ENCODE measurements around the gene TMX1.

Gene TMX1

GRCh38 chr14:51244591-51244990, 4.5 kb downstream of the TMX1 start:
- DNase-seq = no peak

GRCh38 chr14:51246032-51246431, 6.0 kb downstream of the TMX1 start:
- no peak for DNase-seq

GRCh38 chr14:51248016-51248987, 8.3 kb downstream of the TMX1 start:
- DNase-seq = no peak

- no peak for DNase-seq
Observed at GRCh38 chr14:51251486-51251885, 11.4 kb downstream of the TMX1 start.

GRCh38 chr14:51253880-51254279, 13.8 kb downstream of the TMX1 start:
- no peak for DNase-seq

- no peak for DNase-seq
Observed at GRCh38 chr14:51258280-51258679, 18.2 kb downstream of the TMX1 start.

- no peak for DNase-seq
Observed at GRCh38 chr14:51258788-51259187, 18.7 kb downstream of the TMX1 start.

GRCh38 chr14:51260225-51260624, 20.2 kb downstream of the TMX1 start:
- no peak for DNase-seq

- no peak for DNase-seq
Observed at GRCh38 chr14:51261151-51261550, 21.1 kb downstream of the TMX1 start.

GRCh38 chr14:51262868-51263267, 22.8 kb downstream of the TMX1 start:
- DNase-seq = no peak

- no peak for DNase-seq
Observed at GRCh38 chr14:51269634-51270033, 29.6 kb downstream of the TMX1 start.

GRCh38 chr14:51276605-51277004, 36.6 kb downstream of the TMX1 start:
- no peak for DNase-seq

- DNase-seq = no peak
Observed at GRCh38 chr14:51277753-51278415, 37.8 kb downstream of the TMX1 start.

GRCh38 chr14:51282517-51282916, 42.5 kb downstream of the TMX1 start:
- no peak for DNase-seq

- DNase-seq = peak in 1 of 2 donors; percentile 46
Observed at GRCh38 chr14:51283402-51284085, 43.5 kb downstream of the TMX1 start.

GRCh38 chr14:51284241-51284640, 44.2 kb downstream of the TMX1 start:
- no peak for DNase-seq

GRCh38 chr14:51285120-51285519, 45.1 kb downstream of the TMX1 start:
- no peak for DNase-seq

- DNase-seq = no peak
Observed at GRCh38 chr14:51289169-51289568, 49.1 kb downstream of the TMX1 start.

- DNase-seq = no peak
Observed at GRCh38 chr14:51290132-51290531, 50.1 kb downstream of the TMX1 start.

- no peak for DNase-seq
Observed at GRCh38 chr14:51291016-51291415, 51.0 kb downstream of the TMX1 start.

GRCh38 chr14:51293149-51293911, 53.3 kb downstream of the TMX1 start:
- DNase-seq = no peak

- DNase-seq = no peak
Observed at GRCh38 chr14:51293912-51294389, 53.9 kb downstream of the TMX1 start.

Data from bone marrow (tissue), 2 donors.